ENCODE data around the gene AASS.

The AASS gene

GRCh38 chr7:122040147-122040546 is 103.9 kb downstream of the AASS start:
- no peak overlapping the region for H3K27ac ChIP-seq
- TF ChIP-seq ZFX (IDR thresholded peaks at IDR 0.05) (no peak), CTCF (conservative IDR thresholded peaks at IDR 0.05) (no peak)

DNA sequence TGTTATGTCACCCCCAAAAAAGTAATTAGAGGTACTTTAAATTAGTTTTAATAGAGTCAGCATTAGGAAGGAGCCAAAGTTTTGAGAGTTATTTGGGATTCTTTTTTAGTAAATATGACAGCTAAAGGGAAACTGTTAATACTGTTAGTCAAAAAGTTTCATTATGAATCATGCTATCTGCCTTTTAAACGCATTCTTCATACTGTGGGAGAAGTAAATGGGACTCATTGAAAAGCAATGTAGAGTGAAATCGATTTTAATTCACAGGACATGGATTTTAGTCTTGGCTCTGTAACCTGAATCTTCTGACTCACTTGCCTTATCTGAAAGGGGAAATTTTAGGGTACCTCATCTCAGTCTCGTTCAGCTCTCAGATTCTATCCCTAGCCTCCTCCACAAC is 105.1 kb downstream of the AASS start:
- H3K27ac ChIP-seq = no peak overlapping the region
- TF ChIP-seq ZFX (IDR thresholded peaks at IDR 0.05) (no peak), CTCF (conservative IDR thresholded peaks at IDR 0.05) (no peak)

GRCh38 chr7:122038134-122038533 is 105.9 kb downstream of the AASS start:
- no peak for TF ChIP-seq ZFX (IDR thresholded peaks at IDR 0.05)
- TF ChIP-seq CTCF (conservative IDR thresholded peaks at IDR 0.05) = no peak
- no peak overlapping the region for H3K27ac ChIP-seq

DNA sequence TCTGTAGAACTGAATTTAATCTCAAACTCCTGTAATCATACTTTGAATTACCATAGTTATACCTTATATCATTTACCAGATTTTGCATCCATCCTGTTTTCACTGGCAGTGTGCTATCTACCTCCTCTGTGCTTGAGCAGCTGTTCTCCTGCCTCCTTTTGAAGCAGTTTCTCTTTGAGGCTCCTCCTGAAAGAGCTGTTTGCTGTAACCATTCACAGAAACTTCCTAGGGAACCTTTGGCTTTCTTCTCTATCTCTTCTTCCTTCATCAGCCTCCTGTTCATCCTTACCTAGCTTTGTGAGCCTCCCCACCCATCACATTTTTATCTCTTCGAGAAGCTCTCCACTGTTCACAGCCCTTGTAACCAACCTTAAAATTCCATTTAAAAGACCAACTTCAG is 108.2 kb downstream of the AASS start:
- H3K27ac ChIP-seq = no peak overlapping the region
- TF ChIP-seq ZFX (IDR thresholded peaks at IDR 0.05) (no peak), CTCF (conservative IDR thresholded peaks at IDR 0.05) (no peak)

- TF ChIP-seq CTCF (conservative IDR thresholded peaks at IDR 0.05) (no peak), ZFX (IDR thresholded peaks at IDR 0.05) (no peak)
- H3K27ac ChIP-seq = no peak overlapping the region
These were observed 110.4 kb downstream of the AASS start for GRCh38 chr7:122033641-122034040.

DNA sequence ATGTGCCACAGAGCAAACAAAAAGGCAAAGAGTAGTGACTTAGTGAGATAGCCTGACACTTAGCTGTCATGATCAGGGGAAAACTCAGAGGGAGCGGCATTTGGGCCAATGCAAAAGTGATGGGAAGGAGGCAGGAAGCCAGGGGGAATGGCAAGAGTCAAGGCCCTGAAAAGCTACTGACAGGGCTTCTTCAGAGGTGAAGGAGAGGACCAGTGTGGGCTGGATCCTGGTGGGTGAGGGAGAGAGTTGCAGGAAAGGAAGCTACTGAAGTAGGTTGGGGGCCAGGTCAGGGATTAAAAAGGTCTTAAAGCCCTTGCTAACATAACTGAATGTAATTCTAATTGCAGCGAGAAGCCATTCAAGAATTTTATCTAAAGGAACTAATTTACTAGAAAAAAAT is 117.0 kb downstream of the AASS start:
- TF ChIP-seq CTCF (conservative IDR thresholded peaks at IDR 0.05) (no peak), ZFX (IDR thresholded peaks at IDR 0.05) (no peak)
- H3K27ac ChIP-seq = no peak overlapping the region

Measured in C4-2B (cell line).